MM.1S (cell line): ENCODE measurements around the gene ZIC4.

Experiments used
- CTCF ChIP-seq: fragments of 300-600 bp; sonication (generic); IDR thresholded peaks from 2 replicates; pipeline ENCODE4 v1.5.1; 2016; ENCODE audit warnings: antibody characterized with exemption, low read length, mixed read lengths
- EZH2 ChIP-seq: fragments of 300-600 bp; sonication (generic); optimal IDR thresholded peaks from 2 replicates; pipeline ENCODE3; 2017; ENCODE audit warnings: low read depth, mild to moderate bottlenecking, antibody characterized with exemption, low read length, mixed read lengths
- EZH2phosphoT487 ChIP-seq: fragments of 300-600 bp; sonication (generic); IDR thresholded peaks from 2 replicates; pipeline ENCODE4 v1.6.1; 2018; ENCODE audit warnings: antibody characterized with exemption, low read length

- TF ChIP-seq CTCF: no peak
- TF ChIP-seq EZH2: no peak
- TF ChIP-seq EZH2phosphoT487: no peak
These were observed 25.9 kb downstream of the ZIC4 start for GRCh38 chr3:147380387-147380951.
